HepG2 (cell line): Measurements from ENCODE around the gene PRM2. TPM values are rescaled to one million over a fixed set of nuclear protein-coding genes. Genes with fewer than 3 reads are reported as not detected.
A peak's percentile ranks its signal among the peaks of the same experiment; 100 is the strongest.

Experiments
- HOXA9 ChIP-seq: sonication (generic); formaldehyde crosslinking; IDR thresholded peaks from 2 replicates; pipeline ENCODE4 v1.8.1; 2022; ENCODE audit warnings: missing genetic modification reagents, mild to moderate bottlenecking, moderate library complexity, borderline replicate concordance
- KDM6A ChIP-seq: IDR thresholded peaks from 2 replicates; pipeline ENCODE4 v1.6.1; 2016; ENCODE audit warnings: low read depth
- MTA1 ChIP-seq: sonication (generic); formaldehyde crosslinking; IDR thresholded peaks from 2 replicates; pipeline ENCODE4 v1.4.0; 2020; ENCODE audit warnings: missing genetic modification reagents, mild to moderate bottlenecking, borderline replicate concordance
- NR3C1 ChIP-seq: sonication (generic); formaldehyde crosslinking; IDR thresholded peaks from 2 replicates; pipeline ENCODE4 v1.4.0; 2020; ENCODE audit warnings: missing genetic modification reagents
- POGZ ChIP-seq: sonication (generic); formaldehyde crosslinking; IDR thresholded peaks from 2 replicates; pipeline ENCODE4 v1.4.0; 2020; ENCODE audit warnings: mild to moderate bottlenecking, missing genetic modification reagents
- PRPF4 ChIP-seq: fragments of 200-400 bp; formaldehyde crosslinking; IDR thresholded peaks from 2 replicates; pipeline ENCODE4 v1.6.1; 2016; ENCODE audit warnings: low read length, low read depth; ENCODE audit not compliant: poor library complexity, severe bottlenecking
- STAT5B ChIP-seq: sonication (generic); formaldehyde crosslinking; IDR thresholded peaks from 2 replicates; pipeline ENCODE4 v1.4.0; 2020; ENCODE audit warnings: missing genetic modification reagents
- ZBTB3 ChIP-seq: sonication (generic); formaldehyde crosslinking; IDR thresholded peaks from 2 replicates; pipeline ENCODE4 v1.4.0; 2020; ENCODE audit warnings: low read depth, mild to moderate bottlenecking, moderate library complexity, missing genetic modification reagents, borderline replicate concordance
- ZBTB34 ChIP-seq: sonication (generic); formaldehyde crosslinking; IDR thresholded peaks from 2 replicates; pipeline ENCODE4 v1.8.0; 2022; ENCODE audit warnings: mild to moderate bottlenecking, missing genetic modification reagents
- ZBTB37 ChIP-seq: sonication (generic); formaldehyde crosslinking; IDR thresholded peaks from 2 replicates; pipeline ENCODE4 v1.4.0; 2020; ENCODE audit warnings: mild to moderate bottlenecking, missing genetic modification reagents
- ZEB1 ChIP-seq: IDR thresholded peaks from 2 replicates; pipeline ENCODE4 v1.6.1; 2012; ENCODE audit warnings: mild to moderate bottlenecking, low read depth, inconsistent platforms; ENCODE audit not compliant: insufficient replicate concordance
- ZFP36L1 ChIP-seq: sonication (generic); formaldehyde crosslinking; IDR thresholded peaks from 2 replicates; pipeline ENCODE4 v1.8.0; 2022; ENCODE audit warnings: mild to moderate bottlenecking, missing genetic modification reagents, moderate library complexity
- ZNF598 ChIP-seq: sonication (generic); formaldehyde crosslinking; IDR thresholded peaks from 2 replicates; pipeline ENCODE4 v1.5.1; 2020; ENCODE audit warnings: mild to moderate bottlenecking, missing genetic modification reagents, borderline replicate concordance
- polyA plus RNA-seq, 8 experiments: library from polyadenylated mRNA; depleted of rRNA in 3 of 8; stranded (reverse) in 7 of 8; unstranded in 1 of 8; fragments of >200 nt; fragmentation: Illumina TruSeq in 4 of 8; extraction: Trizol in 4 of 8; gene quantifications; 2 replicates each; pipeline versions ENCODE4 v1.2.1 to v1.2.3, GENCODE V29; 2011 to 2016; ENCODE audit warnings: low read depth in 4 of 8, missing spikeins in 1 of 8, mixed read lengths in 1 of 8; ENCODE audit not compliant: insufficient read depth in 1 of 8
- total RNA-seq, 5 experiments: library from RNA; depleted of rRNA; stranded (reverse); fragments of >200 nt; fragmentation: Illumina TruSeq; extraction: Trizol; gene quantifications; 2 replicates each; pipeline ENCODE4 v1.2.3, GENCODE V29; 2016; ENCODE audit warnings: low read depth in 1 of 5
- TF ChIP-seq, protein P1 (sequence below): sonication (generic); formaldehyde crosslinking; IDR thresholded peaks from 2 replicates; pipeline ENCODE4 v1.5.1; 2020; ENCODE audit warnings: mild to moderate bottlenecking, missing genetic modification reagents, borderline replicate concordance

PRM2 gene
- total and polyA plus RNA-seq, 2 of the 13 experiments (the other 11 are each of a cell fraction or from before 2014, with no cell fraction given): 0.54 TPM; not detected in 1

DNA sequence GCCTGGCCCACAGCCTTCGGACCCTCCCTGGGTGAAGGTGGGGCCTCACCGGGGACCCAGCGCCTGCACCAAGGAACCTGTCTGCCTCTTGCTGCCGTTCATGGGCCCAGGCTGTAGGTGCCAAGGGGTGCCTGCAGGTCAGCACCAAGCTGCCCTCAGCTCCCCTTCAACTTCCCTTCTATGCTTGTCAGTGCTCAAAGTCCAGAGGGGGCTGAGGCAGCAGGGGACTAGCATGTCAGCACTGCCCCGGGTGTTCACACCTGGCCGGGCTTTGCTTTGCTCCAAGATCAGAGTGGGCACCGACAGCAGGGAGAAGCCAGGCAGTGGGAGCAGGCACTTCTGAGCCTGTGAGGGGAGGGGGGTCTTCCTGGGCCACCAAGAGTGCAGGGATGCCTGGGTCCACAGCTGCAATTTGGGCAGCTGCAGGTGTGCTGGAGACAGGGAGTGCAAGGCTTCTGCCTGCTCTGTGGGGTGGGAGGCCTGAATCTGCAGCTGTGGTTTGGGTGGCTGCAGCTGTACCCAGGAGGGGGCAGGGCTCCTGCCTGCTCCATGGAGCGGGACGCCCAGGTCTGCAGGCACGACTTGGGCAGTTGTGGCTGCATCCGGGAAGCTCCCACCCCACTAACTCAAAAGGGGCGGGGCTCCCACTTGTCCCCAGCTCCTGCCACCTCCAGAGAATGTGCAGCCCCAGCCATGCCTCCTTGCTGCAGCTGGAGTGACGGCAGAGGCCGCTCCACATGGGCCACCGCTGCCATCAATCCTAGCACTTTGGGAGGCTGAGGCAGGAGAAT lies 32.4 kb upstream of the PRM2 start (continued):
- no peak for TF ChIP-seq ZBTB37 (CRISPR knock-in tag)
- TF ChIP-seq POGZ: peak; percentile 51; the same call in 1 of the 2 replicates
- no peak for TF ChIP-seq ZBTB3 (CRISPR knock-in tag)
- TF ChIP-seq ZFP36L1 (CRISPR knock-in tag): no peak; the same call in 1 of the 2 replicates
- TF ChIP-seq ZBTB34 (CRISPR knock-in tag): 0 out of 2 replicates have a peak, but pooled peaks have one; percentile 51
- no peak for TF ChIP-seq STAT5B (CRISPR knock-in tag)
- TF ChIP-seq MTA1 (CRISPR knock-in tag): peak; percentile 90; the same call in 1 of the 2 replicates
- TF ChIP-seq, protein P1, sequence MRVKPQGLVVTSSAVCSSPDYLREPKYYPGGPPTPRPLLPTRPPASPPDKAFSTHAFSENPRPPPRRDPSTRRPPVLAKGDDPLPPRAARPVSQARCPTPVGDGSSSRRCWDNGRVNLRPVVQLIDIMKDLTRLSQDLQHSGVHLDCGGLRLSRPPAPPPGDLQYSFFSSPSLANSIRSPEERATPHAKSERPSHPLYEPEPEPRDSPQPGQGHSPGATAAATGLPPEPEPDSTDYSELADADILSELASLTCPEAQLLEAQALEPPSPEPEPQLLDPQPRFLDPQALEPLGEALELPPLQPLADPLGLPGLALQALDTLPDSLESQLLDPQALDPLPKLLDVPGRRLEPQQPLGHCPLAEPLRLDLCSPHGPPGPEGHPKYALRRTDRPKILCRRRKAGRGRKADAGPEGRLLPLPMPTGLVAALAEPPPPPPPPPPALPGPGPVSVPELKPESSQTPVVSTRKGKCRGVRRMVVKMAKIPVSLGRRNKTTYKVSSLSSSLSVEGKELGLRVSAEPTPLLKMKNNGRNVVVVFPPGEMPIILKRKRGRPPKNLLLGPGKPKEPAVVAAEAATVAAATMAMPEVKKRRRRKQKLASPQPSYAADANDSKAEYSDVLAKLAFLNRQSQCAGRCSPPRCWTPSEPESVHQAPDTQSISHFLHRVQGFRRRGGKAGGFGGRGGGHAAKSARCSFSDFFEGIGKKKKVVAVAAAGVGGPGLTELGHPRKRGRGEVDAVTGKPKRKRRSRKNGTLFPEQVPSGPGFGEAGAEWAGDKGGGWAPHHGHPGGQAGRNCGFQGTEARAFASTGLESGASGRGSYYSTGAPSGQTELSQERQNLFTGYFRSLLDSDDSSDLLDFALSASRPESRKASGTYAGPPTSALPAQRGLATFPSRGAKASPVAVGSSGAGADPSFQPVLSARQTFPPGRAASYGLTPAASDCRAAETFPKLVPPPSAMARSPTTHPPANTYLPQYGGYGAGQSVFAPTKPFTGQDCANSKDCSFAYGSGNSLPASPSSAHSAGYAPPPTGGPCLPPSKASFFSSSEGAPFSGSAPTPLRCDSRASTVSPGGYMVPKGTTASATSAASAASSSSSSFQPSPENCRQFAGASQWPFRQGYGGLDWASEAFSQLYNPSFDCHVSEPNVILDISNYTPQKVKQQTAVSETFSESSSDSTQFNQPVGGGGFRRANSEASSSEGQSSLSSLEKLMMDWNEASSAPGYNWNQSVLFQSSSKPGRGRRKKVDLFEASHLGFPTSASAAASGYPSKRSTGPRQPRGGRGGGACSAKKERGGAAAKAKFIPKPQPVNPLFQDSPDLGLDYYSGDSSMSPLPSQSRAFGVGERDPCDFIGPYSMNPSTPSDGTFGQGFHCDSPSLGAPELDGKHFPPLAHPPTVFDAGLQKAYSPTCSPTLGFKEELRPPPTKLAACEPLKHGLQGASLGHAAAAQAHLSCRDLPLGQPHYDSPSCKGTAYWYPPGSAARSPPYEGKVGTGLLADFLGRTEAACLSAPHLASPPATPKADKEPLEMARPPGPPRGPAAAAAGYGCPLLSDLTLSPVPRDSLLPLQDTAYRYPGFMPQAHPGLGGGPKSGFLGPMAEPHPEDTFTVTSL (CRISPR knock-in tag): no peak
- TF ChIP-seq ZNF598 (CRISPR knock-in tag): 0 out of 2 replicates have a peak, but pooled peaks have one; percentile 29
- TF ChIP-seq KDM6A (CRISPR knock-in tag): peak; percentile 63
- TF ChIP-seq PRPF4: no peak
- TF ChIP-seq NR3C1 (CRISPR knock-in tag): no peak
- TF ChIP-seq ZEB1: peak; percentile 53
- TF ChIP-seq HOXA9: no peak
